ENCODE data around the gene GNAZ.

GNAZ gene

GRCh38 chr22:23099531-23099804 lies 29.1 kb downstream of the GNAZ start:
- Histone ChIP-seq H3K4me2 (ENCODE audit: low read depth, low read length) (no peak overlapping the region), H2AFZ (ENCODE audit: low read length) (no peak overlapping the region), H3K9ac (ENCODE audit: low read length) (no peak overlapping the region), H3K36me3 (replicated peaks; ENCODE audit: insufficient read depth, low read length) (no peaks in the 10 kb centered on the region), H3K4me3 (ENCODE audit: low read length) (no peak overlapping the region), H3K27me3 (replicated peaks; ENCODE audit: insufficient read depth, low read length) (no peaks in the 10 kb centered on the region), H3K4me1 (ENCODE audit: low read length) (no peaks in the 10 kb centered on the region), H3K9me2 (replicated peaks; ENCODE audit: insufficient read depth, low read length) (no peaks in the 10 kb centered on the region), H3K79me2 (ENCODE audit: low read length) (no peaks in the 10 kb centered on the region), H4K20me1 (ENCODE audit: insufficient read depth, low read length) (no peaks in the 10 kb centered on the region), H3K9me3 (replicated peaks; ENCODE audit: insufficient read depth, low read length) (no peaks in the 10 kb centered on the region), H3F3A (ENCODE audit: insufficient read depth, low read length) (no peaks in the 10 kb centered on the region), H3K27ac (ENCODE audit: low read length) (no peak overlapping the region)
- TF ChIP-seq, protein P1, sequence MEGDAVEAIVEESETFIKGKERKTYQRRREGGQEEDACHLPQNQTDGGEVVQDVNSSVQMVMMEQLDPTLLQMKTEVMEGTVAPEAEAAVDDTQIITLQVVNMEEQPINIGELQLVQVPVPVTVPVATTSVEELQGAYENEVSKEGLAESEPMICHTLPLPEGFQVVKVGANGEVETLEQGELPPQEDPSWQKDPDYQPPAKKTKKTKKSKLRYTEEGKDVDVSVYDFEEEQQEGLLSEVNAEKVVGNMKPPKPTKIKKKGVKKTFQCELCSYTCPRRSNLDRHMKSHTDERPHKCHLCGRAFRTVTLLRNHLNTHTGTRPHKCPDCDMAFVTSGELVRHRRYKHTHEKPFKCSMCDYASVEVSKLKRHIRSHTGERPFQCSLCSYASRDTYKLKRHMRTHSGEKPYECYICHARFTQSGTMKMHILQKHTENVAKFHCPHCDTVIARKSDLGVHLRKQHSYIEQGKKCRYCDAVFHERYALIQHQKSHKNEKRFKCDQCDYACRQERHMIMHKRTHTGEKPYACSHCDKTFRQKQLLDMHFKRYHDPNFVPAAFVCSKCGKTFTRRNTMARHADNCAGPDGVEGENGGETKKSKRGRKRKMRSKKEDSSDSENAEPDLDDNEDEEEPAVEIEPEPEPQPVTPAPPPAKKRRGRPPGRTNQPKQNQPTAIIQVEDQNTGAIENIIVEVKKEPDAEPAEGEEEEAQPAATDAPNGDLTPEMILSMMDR (IDR thresholded peaks at IDR 0.05; ENCODE audit: low read length) = no peak
- no peak for TF ChIP-seq EZH2 (optimal IDR thresholded peaks at IDR 0.05; ENCODE audit: low read depth, low read length)
- TF ChIP-seq EZH2phosphoT487 (IDR thresholded peaks at IDR 0.05; ENCODE audit: low read length) = no peak
- DNase-seq = no peak

DNA sequence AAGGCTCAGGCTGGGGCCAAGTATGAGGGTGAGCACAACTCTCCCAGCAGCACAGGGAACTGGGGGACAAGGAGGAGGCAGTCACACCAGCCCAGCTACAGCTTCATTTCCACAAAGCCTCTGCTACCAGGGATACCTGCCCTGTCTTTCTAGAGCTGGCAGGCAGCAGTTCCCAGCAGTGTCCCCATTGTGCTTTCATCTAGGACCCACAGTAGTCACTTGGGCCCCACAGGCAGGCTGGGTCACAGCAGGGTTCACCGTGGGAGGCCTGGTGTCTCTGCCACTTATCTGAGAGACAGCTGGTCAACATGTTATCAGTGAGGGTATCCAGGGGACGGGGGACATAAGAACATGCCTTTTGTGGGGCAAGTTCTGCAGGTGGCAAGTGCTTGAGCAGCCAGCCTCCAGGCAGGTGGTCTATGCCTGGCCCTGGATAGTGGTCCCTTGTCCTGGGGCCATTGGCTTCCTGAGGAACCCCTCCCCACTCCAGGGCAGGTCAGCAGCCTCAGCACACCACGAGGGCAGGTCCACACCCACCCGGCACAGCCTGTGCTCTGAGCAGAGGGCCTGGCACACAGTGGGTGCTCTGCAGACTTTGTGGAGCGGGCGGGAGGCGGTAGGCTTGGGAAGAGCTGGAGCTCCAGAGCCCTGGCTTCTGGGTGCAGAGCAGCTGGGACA lies 29.9 kb downstream of the GNAZ start:
- Histone ChIP-seq H3K36me3 (replicated peaks; ENCODE audit: insufficient read depth, low read length) (no peaks in the 10 kb centered on the region), H3K9me3 (replicated peaks; ENCODE audit: insufficient read depth, low read length) (no peaks in the 10 kb centered on the region), H3K4me3 (ENCODE audit: low read length) (no peak overlapping the region), H3K9ac (ENCODE audit: low read length) (no peak overlapping the region), H3K79me2 (ENCODE audit: low read length) (no peaks in the 10 kb centered on the region), H3K4me2 (ENCODE audit: low read depth, low read length) (no peak overlapping the region), H3K4me1 (ENCODE audit: low read length) (no peaks in the 10 kb centered on the region), H4K20me1 (ENCODE audit: insufficient read depth, low read length) (no peaks in the 10 kb centered on the region), H2AFZ (ENCODE audit: low read length) (no peak overlapping the region), H3F3A (ENCODE audit: insufficient read depth, low read length) (no peaks in the 10 kb centered on the region), H3K27ac (ENCODE audit: low read length) (no peak overlapping the region), H3K9me2 (replicated peaks; ENCODE audit: insufficient read depth, low read length) (no peaks in the 10 kb centered on the region), H3K27me3 (replicated peaks; ENCODE audit: insufficient read depth, low read length) (no peaks in the 10 kb centered on the region)
- no peak for DNase-seq
- no peak for TF ChIP-seq EZH2 (optimal IDR thresholded peaks at IDR 0.05; ENCODE audit: low read depth, low read length)
- TF ChIP-seq, protein P1 (IDR thresholded peaks at IDR 0.05; ENCODE audit: low read length) = no peak
- no peak for TF ChIP-seq EZH2phosphoT487 (IDR thresholded peaks at IDR 0.05; ENCODE audit: low read length)

GRCh38 chr22:23101524-23101923 lies 31.2 kb downstream of the GNAZ start:
- Histone ChIP-seq H4K20me1 (ENCODE audit: insufficient read depth, low read length) (no peaks in the 10 kb centered on the region), H3K9me3 (replicated peaks; ENCODE audit: insufficient read depth, low read length) (no peaks in the 10 kb centered on the region), H3F3A (ENCODE audit: insufficient read depth, low read length) (no peaks in the 10 kb centered on the region), H3K9me2 (replicated peaks; ENCODE audit: insufficient read depth, low read length) (no peaks in the 10 kb centered on the region), H2AFZ (ENCODE audit: low read length) (no peak overlapping the region), H3K4me2 (ENCODE audit: low read depth, low read length) (no peak overlapping the region), H3K4me1 (ENCODE audit: low read length) (no peaks in the 10 kb centered on the region), H3K36me3 (replicated peaks; ENCODE audit: insufficient read depth, low read length) (no peaks in the 10 kb centered on the region), H3K27ac (ENCODE audit: low read length) (no peak overlapping the region), H3K4me3 (ENCODE audit: low read length) (no peak overlapping the region), H3K9ac (ENCODE audit: low read length) (no peak overlapping the region), H3K79me2 (ENCODE audit: low read length) (no peaks in the 10 kb centered on the region), H3K27me3 (replicated peaks; ENCODE audit: insufficient read depth, low read length) (no peaks in the 10 kb centered on the region)
- TF ChIP-seq, protein P1 (IDR thresholded peaks at IDR 0.05; ENCODE audit: low read length) = no peak
- TF ChIP-seq EZH2 (optimal IDR thresholded peaks at IDR 0.05; ENCODE audit: low read depth, low read length) (no peak), EZH2phosphoT487 (IDR thresholded peaks at IDR 0.05; ENCODE audit: low read length) (no peak)
- DNase-seq = no peak
